Fibroblast of lung (primary cell): ENCODE measurements around the gene ENO4.

Source experiments
- CTCF ChIP-seq, 2 donors: IDR thresholded peaks in 1 of 2; conservative IDR thresholded peaks in 1 of 2; 1 replicate in 1 of 2; 2 replicates in 1 of 2; pipeline ENCODE4 v1.5.1; 2011 to 2012; ENCODE audit warnings: low read length in 2 of 2, control low read depth in 1 of 2, inconsistent platforms in 1 of 2, low read depth in 1 of 2, mild to moderate bottlenecking in 1 of 2
- EZH2 ChIP-seq: IDR thresholded peaks from 2 replicates; pipeline ENCODE4 v1.5.1; 2012; ENCODE audit warnings: low read length, control low read depth, mild to moderate bottlenecking; ENCODE audit errors: missing control alignments

DNA sequence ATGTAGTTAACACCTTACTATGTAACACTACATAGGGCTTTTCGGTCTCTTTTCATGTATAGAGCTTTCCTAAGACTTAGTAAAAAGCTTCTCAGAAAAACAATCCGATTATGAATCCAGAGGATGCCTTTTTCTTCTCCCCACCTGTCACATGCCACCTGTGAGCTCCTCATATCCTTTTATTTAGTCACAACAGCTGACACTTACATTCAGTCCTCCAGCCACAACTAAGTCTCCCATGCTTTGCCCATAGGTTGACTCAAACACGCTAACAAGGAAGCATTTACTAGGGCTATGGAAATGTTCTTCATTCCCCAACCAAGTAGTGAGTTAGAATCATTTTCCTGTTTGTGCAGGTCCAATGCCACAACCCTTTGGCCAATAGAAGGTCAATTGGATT, 7.9 kb downstream of the ENO4 start:
- TF ChIP-seq CTCF (conservative IDR thresholded peaks at IDR 0.05 in 1 of 2, IDR thresholded peaks at IDR 0.05 in 1 of 2; ENCODE audit: low read depth in 1 of 2, low read length in 2 of 2) (no peak), EZH2 (no peak)
